ENCODE results near the gene NUPR1.
"Not testable (repeated sequence)": the region's sequence is repeated elsewhere in the genome, so short reads cannot be mapped to it uniquely, and the experiment has no call there.

The NUPR1 gene

GRCh38 chr16:28526201-28527099, 12.3 kb downstream of the NUPR1 start:
- DNase-seq: no peak

GRCh38 chr16:28524681-28525171, 14.0 kb downstream of the NUPR1 start:
- DNase-seq: no peak

- DNase-seq: no peak
Observed at GRCh38 chr16:28522792-28523191, 16.0 kb downstream of the NUPR1 start.

GRCh38 chr16:28521436-28521835, 17.3 kb downstream of the NUPR1 start:
- DNase-seq: no peak

- DNase-seq: no peak
Observed at GRCh38 chr16:28520672-28521071, 18.1 kb downstream of the NUPR1 start.

- no peak for DNase-seq
Observed at GRCh38 chr16:28514246-28514645, 24.5 kb downstream of the NUPR1 start.

- no peak for DNase-seq
Observed at GRCh38 chr16:28513484-28514181, 25.1 kb downstream of the NUPR1 start.

GRCh38 chr16:28511801-28512789, 26.7 kb downstream of the NUPR1 start:
- DNase-seq: no peak

GRCh38 chr16:28511031-28511430, 27.7 kb downstream of the NUPR1 start:
- no peak for DNase-seq

- DNase-seq: peak in 1 of 3 experiments; percentile 28
Observed at GRCh38 chr16:28505489-28506137, 33.2 kb downstream of the NUPR1 start.

GRCh38 chr16:28504707-28505404, 33.9 kb downstream of the NUPR1 start:
- peak in 2 of 3 experiments; percentile 26 to 75 for DNase-seq

- DNase-seq: no peak
Observed at GRCh38 chr16:28503470-28504259, 35.1 kb downstream of the NUPR1 start.

GRCh38 chr16:28502290-28502689, 36.5 kb downstream of the NUPR1 start:
- no peak for DNase-seq

- DNase-seq: no peak
Observed at GRCh38 chr16:28501258-28502232, 37.2 kb downstream of the NUPR1 start.

GRCh38 chr16:28500476-28501180, 38.1 kb downstream of the NUPR1 start:
- not testable (repeated sequence) for DNase-seq

GRCh38 chr16:28499854-28500253, 38.9 kb downstream of the NUPR1 start:
- DNase-seq: no peak

GRCh38 chr16:28498666-28499381, 40.0 kb downstream of the NUPR1 start:
- no peak for DNase-seq
